Activated T-cell treated with anti-CD3 and anti-CD28 coated beads, Interleukin-2, amount 50 U/mL, for 4 hours (primary cell): ENCODE data around the gene EXOC8. TPM values are rescaled to one million over a fixed set of nuclear protein-coding genes. Genes with fewer than 3 reads are reported as not detected.
"Not testable (repeated sequence)": the region's sequence is repeated elsewhere in the genome, so short reads cannot be mapped to it uniquely, and the experiment has no call there.

Experiments used
- ATAC-seq, 2 donors: fragments of 200-7000 bp; cut with Tn5 transposase; one replicate each; pipeline ENCODE4 v1.10.0; 2021
- DNase-seq: peaks from one replicate; pipeline ENCODE4 v3.0.0-alpha.2; 2020
- H3K27me3 Mint-ChIP-seq: one replicate; pipeline ENCODE4 v1.8.0; 2021; ENCODE audit warnings: low read depth, mixed read lengths
- H3K36me3 Mint-ChIP-seq: one replicate; pipeline ENCODE4 v1.8.0; 2022; ENCODE audit warnings: mixed read lengths; ENCODE audit not compliant: insufficient read depth
- H3K4me1 Mint-ChIP-seq: one replicate; pipeline ENCODE4 v1.8.0; 2021; ENCODE audit warnings: low read depth, mixed read lengths
- H3K4me3 Mint-ChIP-seq: one replicate; pipeline ENCODE4 v1.8.0; 2021; ENCODE audit warnings: mild to moderate bottlenecking, moderate library complexity, mixed read lengths
- H3K9me3 Mint-ChIP-seq: one replicate; pipeline ENCODE4 v1.8.0; 2021; ENCODE audit warnings: mixed read lengths
- total RNA-seq, 3 donors: library from RNA; stranded (reverse); gene quantifications; one replicate each; pipeline ENCODE4 v1.2.1, GENCODE V29; 2021

Gene EXOC8
- total RNA-seq, 3 donors from 2014 or later: 13.5 to 14.0 (median 13.9) TPM

- peaks cover 22% of the 10 kb centered on the region for H3K36me3 Mint-ChIP-seq
- no peak for DNase-seq
- H3K4me1 Mint-ChIP-seq: peaks cover 5% of the 10 kb centered on the region
- ATAC-seq: no peak
- no peaks in the 10 kb centered on the region for H3K9me3 Mint-ChIP-seq
- H3K4me3 Mint-ChIP-seq: no peak overlapping the region
- H3K27me3 Mint-ChIP-seq: no peaks in the 10 kb centered on the region
Observed at GRCh38 chr1:231362325-231362724, 24.7 kb upstream of the EXOC8 start.

GRCh38 chr1:231359113-231359512, 21.5 kb upstream of the EXOC8 start:
- peaks cover 11% of the 10 kb centered on the region for H3K36me3 Mint-ChIP-seq
- no peaks in the 10 kb centered on the region for H3K27me3 Mint-ChIP-seq
- ATAC-seq: no peak
- H3K4me1 Mint-ChIP-seq: peaks cover 7% of the 10 kb centered on the region
- no peaks in the 10 kb centered on the region for H3K9me3 Mint-ChIP-seq
- H3K4me3 Mint-ChIP-seq: no peak overlapping the region
- DNase-seq: no peak

- Mint-ChIP-seq H3K9me3 (no peaks in the 10 kb centered on the region), H3K4me3 (no peak overlapping the region), H3K36me3 (peaks cover 13% of the 10 kb centered on the region), H3K27me3 (no peaks in the 10 kb centered on the region), H3K4me1 (peaks cover 7% of the 10 kb centered on the region)
- ATAC-seq (peak; percentile 84 to 90), DNase-seq (peak; percentile 13)
Observed at GRCh38 chr1:231357831-231358354, 20.2 kb upstream of the EXOC8 start.

GRCh38 chr1:231357187-231357772, 19.6 kb upstream of the EXOC8 start:
- ATAC-seq (no peak), DNase-seq (no peak)
- Mint-ChIP-seq H3K9me3 (no peaks in the 10 kb centered on the region), H3K4me1 (peaks cover 7% of the 10 kb centered on the region), H3K4me3 (no peak overlapping the region), H3K27me3 (no peaks in the 10 kb centered on the region), H3K36me3 (peaks cover 17% of the 10 kb centered on the region)

GRCh38 chr1:231355171-231355570, 17.5 kb upstream of the EXOC8 start:
- no peaks in the 10 kb centered on the region for H3K27me3 Mint-ChIP-seq

GRCh38 chr1:231354330-231355020, 16.8 kb upstream of the EXOC8 start:
- Mint-ChIP-seq H3K9me3 (no peaks in the 10 kb centered on the region), H3K4me3 (no peak overlapping the region), H3K36me3 (peaks cover 17% of the 10 kb centered on the region), H3K4me1 (peaks cover 7% of the 10 kb centered on the region), H3K27me3 (no peaks in the 10 kb centered on the region)
- no peak for DNase-seq
- ATAC-seq: no peak

More at GRCh38 chr1:231355171-231355570, 17.5 kb upstream of the EXOC8 start:
- H3K9me3 Mint-ChIP-seq: no peaks in the 10 kb centered on the region
- ATAC-seq (no peak), DNase-seq (no peak)
- H3K4me3 Mint-ChIP-seq: no peak overlapping the region
- peaks cover 7% of the 10 kb centered on the region for H3K4me1 Mint-ChIP-seq
- peaks cover 17% of the 10 kb centered on the region for H3K36me3 Mint-ChIP-seq

- DNase-seq: no peak
- H3K9me3 Mint-ChIP-seq: no peaks in the 10 kb centered on the region
- H3K27me3 Mint-ChIP-seq: no peaks in the 10 kb centered on the region
- H3K4me3 Mint-ChIP-seq: no peak overlapping the region
- peaks cover 20% of the 10 kb centered on the region for H3K36me3 Mint-ChIP-seq
- no peak for ATAC-seq
- peaks cover 8% of the 10 kb centered on the region for H3K4me1 Mint-ChIP-seq
Observed at GRCh38 chr1:231353086-231353485, 15.4 kb upstream of the EXOC8 start.

GRCh38 chr1:231351816-231352215, 14.2 kb upstream of the EXOC8 start:
- H3K9me3 Mint-ChIP-seq: no peaks in the 10 kb centered on the region
- no peaks in the 10 kb centered on the region for H3K27me3 Mint-ChIP-seq
- peaks cover 3% of the 10 kb centered on the region for H3K4me1 Mint-ChIP-seq
- DNase-seq (no peak), ATAC-seq (no peak)
- H3K4me3 Mint-ChIP-seq: no peak overlapping the region
- peaks cover 24% of the 10 kb centered on the region for H3K36me3 Mint-ChIP-seq

- DNase-seq, H3K4me3 Mint-ChIP-seq, H3K9me3 Mint-ChIP-seq, H3K27me3 Mint-ChIP-seq, ATAC-seq, H3K4me1 Mint-ChIP-seq: not testable (repeated sequence)
- H3K36me3 Mint-ChIP-seq: peaks cover 28% of the 10 kb centered on the region
Observed at GRCh38 chr1:231348856-231349255, 11.2 kb upstream of the EXOC8 start.

- Mint-ChIP-seq H3K9me3 (no peaks in the 10 kb centered on the region), H3K4me1 (peaks cover 7% of the 10 kb centered on the region), H3K4me3 (no peak overlapping the region), H3K27me3 (no peaks in the 10 kb centered on the region), H3K36me3 (peaks cover 30% of the 10 kb centered on the region)
- ATAC-seq (no peak), DNase-seq (no peak)
Observed at GRCh38 chr1:231348442-231348841, 10.8 kb upstream of the EXOC8 start.

GRCh38 chr1:231347961-231348360, 10.3 kb upstream of the EXOC8 start:
- DNase-seq (no peak), ATAC-seq (no peak)
- H3K36me3 Mint-ChIP-seq: peaks cover 30% of the 10 kb centered on the region
- H3K4me3 Mint-ChIP-seq: no peak overlapping the region
- H3K27me3 Mint-ChIP-seq: no peaks in the 10 kb centered on the region
- peaks cover 7% of the 10 kb centered on the region for H3K4me1 Mint-ChIP-seq
- no peaks in the 10 kb centered on the region for H3K9me3 Mint-ChIP-seq

GRCh38 chr1:231340328-231341013, 2.8 kb upstream of the EXOC8 start:
- no peak for ATAC-seq
- Mint-ChIP-seq H3K36me3 (peaks cover 25% of the 10 kb centered on the region), H3K4me3 (no peak overlapping the region), H3K4me1 (peaks cover 43% of the 10 kb centered on the region), H3K9me3 (no peaks in the 10 kb centered on the region), H3K27me3 (no peaks in the 10 kb centered on the region)
- no peak for DNase-seq

- Mint-ChIP-seq H3K27me3 (no peaks in the 10 kb centered on the region), H3K4me1 (peaks cover 55% of the 10 kb centered on the region), H3K9me3 (no peaks in the 10 kb centered on the region), H3K36me3 (peaks cover 24% of the 10 kb centered on the region), H3K4me3 (peak within 1 kb of the TSS; percentile 94)
- ATAC-seq (no peak), DNase-seq (no peak)
Observed at GRCh38 chr1:231338270-231339128, 847 bp upstream of the EXOC8 start, which contains the start of gene SPRTN. Gene SPRTN (plus strand): TSS chr1:231338293. CDS start chr1:231338384, 91 bp downstream.

- H3K36me3 Mint-ChIP-seq: peaks cover 21% of the 10 kb centered on the region
- ATAC-seq (peak in 1 of 2 donors; percentile 5), DNase-seq (peak; percentile 21)
- no peaks in the 10 kb centered on the region for H3K27me3 Mint-ChIP-seq
- H3K4me3 Mint-ChIP-seq: peak overlapping the region; percentile 94
- H3K4me1 Mint-ChIP-seq: peaks cover 66% of the 10 kb centered on the region
- no peaks in the 10 kb centered on the region for H3K9me3 Mint-ChIP-seq
Observed at GRCh38 chr1:231337043-231337471, 595 bp downstream of the EXOC8 start.
